ENCODE data around the gene CARD11. TPM values are rescaled to one million over a fixed set of nuclear protein-coding genes. Genes with fewer than 3 reads are reported as not detected.

Gene CARD11
- total RNA-seq, 4 donors from 2014 or later: 0.96 to 47.5 (median 6.6) TPM

DNA sequence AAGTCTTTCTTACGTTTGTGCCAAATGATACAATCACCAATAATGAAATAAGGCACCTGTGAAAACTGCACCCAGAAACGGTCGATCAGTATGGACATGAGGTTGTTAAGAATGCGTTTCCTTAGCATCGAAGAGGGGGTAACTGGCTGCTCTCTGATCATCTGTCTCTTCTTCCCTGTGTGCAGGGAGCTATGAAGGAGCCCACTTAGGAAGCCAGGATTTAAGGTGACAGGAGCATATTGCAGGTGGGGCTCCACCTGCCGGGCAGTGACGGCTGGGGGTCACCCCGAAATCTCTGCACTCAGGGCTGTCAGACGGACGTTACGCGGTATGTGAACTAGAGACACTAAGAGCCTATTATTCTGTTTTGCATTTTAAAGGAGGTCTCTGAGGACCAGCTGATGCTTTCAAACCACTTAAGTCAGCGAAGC, 64.5 kb downstream of the CARD11 start:
- WGBS, 2 donors (ENCODE audit: low coverage in 1 of 2): 5 to 33% methylated on average over 5 to 13 of the region's 13 CpGs
- Histone ChIP-seq H3K9me3 (no peaks in the 10 kb centered on the region), H3K4me1 (peaks cover 0 to 13% (median 3%) of the 10 kb centered on the region in 4 donors), H3K27me3 (peaks cover 20% of the 10 kb centered on the region), H3K4me3 (peak overlapping the region in 1 of 4 donors; percentile 19), H3K36me3 (no peaks in the 10 kb centered on the region), H3K27ac (peak overlapping the region in 1 of 4 donors; percentile 1)
- intact Hi-C loops (cut with DNase I; ENCODE audit: low total_unique reads): no loop called here
- TF ChIP-seq POLR2A (IDR thresholded peaks at IDR 0.05): no peak
- no peak for TF ChIP-seq EP300 (IDR thresholded peaks at IDR 0.05; ENCODE audit: low read depth)
- TF ChIP-seq, protein P1, sequence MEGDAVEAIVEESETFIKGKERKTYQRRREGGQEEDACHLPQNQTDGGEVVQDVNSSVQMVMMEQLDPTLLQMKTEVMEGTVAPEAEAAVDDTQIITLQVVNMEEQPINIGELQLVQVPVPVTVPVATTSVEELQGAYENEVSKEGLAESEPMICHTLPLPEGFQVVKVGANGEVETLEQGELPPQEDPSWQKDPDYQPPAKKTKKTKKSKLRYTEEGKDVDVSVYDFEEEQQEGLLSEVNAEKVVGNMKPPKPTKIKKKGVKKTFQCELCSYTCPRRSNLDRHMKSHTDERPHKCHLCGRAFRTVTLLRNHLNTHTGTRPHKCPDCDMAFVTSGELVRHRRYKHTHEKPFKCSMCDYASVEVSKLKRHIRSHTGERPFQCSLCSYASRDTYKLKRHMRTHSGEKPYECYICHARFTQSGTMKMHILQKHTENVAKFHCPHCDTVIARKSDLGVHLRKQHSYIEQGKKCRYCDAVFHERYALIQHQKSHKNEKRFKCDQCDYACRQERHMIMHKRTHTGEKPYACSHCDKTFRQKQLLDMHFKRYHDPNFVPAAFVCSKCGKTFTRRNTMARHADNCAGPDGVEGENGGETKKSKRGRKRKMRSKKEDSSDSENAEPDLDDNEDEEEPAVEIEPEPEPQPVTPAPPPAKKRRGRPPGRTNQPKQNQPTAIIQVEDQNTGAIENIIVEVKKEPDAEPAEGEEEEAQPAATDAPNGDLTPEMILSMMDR (IDR thresholded peaks at IDR 0.05): no peak
- no peak for DNase-seq
- in situ Hi-C loops (cut with MboI; ENCODE audit: low pct_ligation_motif_present in 1 of 4, low pct_unique_long_range_greater_than_20kb in 1 of 4, low sequenced_read_pairs in 3 of 4): no loop called here

DNA sequence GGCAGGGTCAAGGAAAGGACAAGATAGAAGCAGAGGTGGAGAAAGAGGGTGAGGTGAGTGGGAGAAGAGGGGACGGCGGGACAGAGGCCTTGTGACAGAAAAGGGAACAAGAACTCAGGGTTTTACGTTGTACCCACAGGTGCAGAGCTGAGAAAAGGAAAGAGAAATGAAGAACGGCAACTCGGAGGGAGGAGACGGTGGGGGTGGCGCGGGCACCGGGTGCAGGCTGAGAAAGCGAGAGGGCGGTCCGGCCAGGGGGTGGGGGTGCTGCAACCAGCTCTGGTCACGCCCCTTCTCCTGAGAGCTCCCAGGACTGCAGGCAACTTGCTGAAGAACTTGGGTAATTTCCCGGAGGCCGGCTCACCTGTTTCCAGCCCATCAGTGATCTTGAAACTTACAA, 65.3 kb downstream of the CARD11 start:
- H3K27me3 ChIP-seq: peaks cover 20% of the 10 kb centered on the region
- no peaks in the 10 kb centered on the region for H3K9me3 ChIP-seq
- no peaks in the 10 kb centered on the region for H3K36me3 ChIP-seq
- H3K27ac ChIP-seq: peak overlapping the region in 1 of 4 donors; percentile 7
- intact Hi-C loops (cut with DNase I; ENCODE audit: low total_unique reads) (no loop called here), in situ Hi-C loops (cut with MboI; ENCODE audit: low pct_ligation_motif_present in 1 of 4, low pct_unique_long_range_greater_than_20kb in 1 of 4, low sequenced_read_pairs in 3 of 4) (no loop called here)
- TF ChIP-seq POLR2A (IDR thresholded peaks at IDR 0.05): no peak
- TF ChIP-seq EP300 (IDR thresholded peaks at IDR 0.05; ENCODE audit: low read depth): no peak
- TF ChIP-seq, protein P1 (IDR thresholded peaks at IDR 0.05): no peak
- no peak for TF ChIP-seq POLR2AphosphoS5 (IDR thresholded peaks at IDR 0.05)
- peak; percentile 85 for DNase-seq
- peaks cover 0 to 13% (median 3%) of the 10 kb centered on the region in 4 donors for H3K4me1 ChIP-seq
- WGBS, 2 donors (ENCODE audit: low coverage in 1 of 2): 4 to 10% methylated on average over 9 to 15 of the region's 15 CpGs
- peak overlapping the region in 1 of 4 donors; percentile 19 for H3K4me3 ChIP-seq

DNA sequence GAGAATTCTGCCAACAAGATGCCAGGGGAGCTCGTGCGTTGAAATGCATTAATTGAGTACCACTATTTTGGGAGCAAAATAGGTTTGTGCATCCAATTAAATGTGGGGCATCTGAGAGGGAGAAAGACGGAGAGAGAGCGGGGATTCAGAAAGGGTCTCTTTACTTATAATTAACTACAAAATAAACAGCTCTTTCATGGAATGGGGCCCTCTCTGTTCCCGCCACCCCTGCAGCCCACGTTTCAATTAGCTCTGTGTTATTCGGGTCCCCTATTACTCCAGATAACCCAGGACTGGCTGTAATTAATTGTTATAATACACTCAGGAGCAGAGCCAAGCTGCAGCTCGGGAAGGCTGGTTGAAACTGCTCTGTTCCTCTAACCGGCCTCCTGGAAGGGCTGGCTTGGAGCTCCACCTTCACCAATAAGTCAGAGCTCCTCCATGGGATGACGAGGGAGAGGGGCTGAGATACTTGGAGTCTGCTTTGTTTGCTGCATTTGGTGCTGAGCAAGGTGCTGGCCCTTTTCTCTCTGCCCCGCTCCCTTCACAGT, 67.8 kb downstream of the CARD11 start:
- Histone ChIP-seq H3K4me3 (no peak overlapping the region), H3K36me3 (no peaks in the 10 kb centered on the region), H3K9me3 (no peaks in the 10 kb centered on the region), H3K4me1 (peaks cover 0 to 13% (median 3%) of the 10 kb centered on the region in 4 donors), H3K27ac (no peak overlapping the region), H3K27me3 (peaks cover 20% of the 10 kb centered on the region)
- intact Hi-C loops (cut with DNase I; ENCODE audit: low total_unique reads) (no loop called here), in situ Hi-C loops (cut with MboI; ENCODE audit: low pct_ligation_motif_present in 1 of 4, low pct_unique_long_range_greater_than_20kb in 1 of 4, low sequenced_read_pairs in 3 of 4) (no loop called here)
- TF ChIP-seq, protein P1 (IDR thresholded peaks at IDR 0.05): no peak
- TF ChIP-seq POLR2A (IDR thresholded peaks at IDR 0.05) (no peak), POLR2AphosphoS5 (IDR thresholded peaks at IDR 0.05) (no peak), EP300 (IDR thresholded peaks at IDR 0.05; ENCODE audit: low read depth) (no peak)
- no peak for DNase-seq
- 71 to 89% methylated on average over 7 to 11 of the region's 11 CpGs for WGBS, 2 donors (ENCODE audit: low coverage in 1 of 2)

DNA sequence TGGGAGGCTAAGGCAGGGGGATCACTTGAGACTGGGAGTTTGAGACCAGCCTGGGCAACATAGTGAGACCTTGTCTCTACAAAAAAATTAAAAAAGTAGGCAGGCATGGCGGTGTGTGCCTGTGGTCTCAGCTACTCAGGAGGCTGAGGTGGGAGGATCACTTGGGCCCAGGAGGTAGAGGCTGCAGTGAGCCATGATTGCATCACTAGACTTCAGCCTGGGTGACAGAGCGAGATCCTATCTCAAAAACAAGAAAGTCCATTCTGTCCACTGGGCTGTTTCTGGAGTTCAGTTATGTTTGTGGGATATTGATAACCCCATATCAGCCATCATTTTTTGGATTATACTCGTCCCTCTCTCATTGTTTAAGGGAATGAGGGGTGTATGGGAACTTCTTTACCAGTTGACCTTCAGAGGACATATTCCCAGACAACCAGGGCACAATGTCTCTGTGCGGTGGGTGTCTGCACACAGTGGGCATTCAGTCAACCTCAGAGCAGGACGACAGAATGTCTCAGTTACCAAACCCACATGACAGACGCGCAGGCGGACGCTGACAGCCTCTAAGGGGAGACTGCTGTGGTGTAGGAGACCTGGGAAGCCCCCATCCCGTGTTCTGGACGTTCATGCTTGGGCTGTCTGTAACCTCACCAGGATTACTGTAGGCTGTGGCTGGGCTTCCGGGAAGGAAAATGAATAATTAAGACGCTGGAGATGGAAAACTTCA, 69.4 kb downstream of the CARD11 start:
- Histone ChIP-seq H3K27ac (no peak overlapping the region), H3K36me3 (no peaks in the 10 kb centered on the region), H3K4me3 (no peak overlapping the region), H3K9me3 (no peaks in the 10 kb centered on the region), H3K4me1 (peaks cover 0 to 10% (median 1%) of the 10 kb centered on the region in 4 donors), H3K27me3 (peaks cover 11% of the 10 kb centered on the region)
- no peak for DNase-seq
- in situ Hi-C loops (cut with MboI; ENCODE audit: low pct_ligation_motif_present in 1 of 4, low pct_unique_long_range_greater_than_20kb in 1 of 4, low sequenced_read_pairs in 3 of 4) (no loop called here), intact Hi-C loops (cut with DNase I; ENCODE audit: low total_unique reads) (no loop called here)
- WGBS, 2 donors (ENCODE audit: low coverage in 1 of 2): 90 to 100% methylated on average over 1 to 13 of the region's 13 CpGs
- TF ChIP-seq POLR2AphosphoS5 (IDR thresholded peaks at IDR 0.05): no peak
